NAMALWA (cell line): Measurements from ENCODE around the gene CSKMT.
"Not testable (repeated sequence)": the region's sequence is repeated elsewhere in the genome, so short reads cannot be mapped to it uniquely, and the experiment has no call there.

Experiments used
- DNase-seq: peaks from one replicate; pipeline ENCODE4 v3.0.0-alpha.2; 2015; ENCODE audit warnings: low spot score

The CSKMT gene, protein sequence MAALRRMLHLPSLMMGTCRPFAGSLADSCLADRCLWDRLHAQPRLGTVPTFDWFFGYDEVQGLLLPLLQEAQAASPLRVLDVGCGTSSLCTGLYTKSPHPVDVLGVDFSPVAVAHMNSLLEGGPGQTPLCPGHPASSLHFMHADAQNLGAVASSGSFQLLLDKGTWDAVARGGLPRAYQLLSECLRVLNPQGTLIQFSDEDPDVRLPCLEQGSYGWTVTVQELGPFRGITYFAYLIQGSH

DNA sequence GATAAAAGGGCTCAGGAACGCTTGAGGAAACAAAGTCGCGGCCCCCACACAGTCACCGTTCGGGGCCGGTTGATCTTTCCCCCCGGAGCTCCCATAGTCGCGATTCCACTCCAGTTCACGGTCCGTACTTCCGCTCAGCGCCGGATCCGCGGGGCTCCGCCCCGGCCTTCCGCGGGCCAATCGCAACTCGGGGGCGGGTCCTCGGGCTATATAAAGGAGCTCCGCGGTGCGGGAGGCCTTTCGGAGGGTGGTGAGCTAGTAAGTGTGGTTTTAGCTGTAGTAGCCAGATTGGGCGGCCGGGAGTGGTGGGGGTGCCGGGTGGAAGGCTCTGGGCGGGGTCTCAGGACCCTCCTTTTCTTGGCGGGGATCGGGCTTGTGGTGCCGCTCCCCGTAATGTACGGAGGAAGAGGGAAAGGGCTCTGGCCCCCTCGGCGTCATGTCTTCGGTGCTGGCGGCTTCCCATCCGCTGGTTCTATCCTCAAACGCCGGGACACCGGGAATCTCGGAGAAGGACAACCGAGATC, at the start of gene CSKMT, which contains the start of gene C11orf98:
Gene CSKMT (plus strand): TSS at position 238 of the 524 bp plus-strand sequence. CDS start 568 bp downstream, outside the sequence.
Gene C11orf98 (minus strand): TSS at position 136 of the 524 bp plus-strand sequence. CDS start 41 bp downstream, at position 95.
- peak; percentile 95 for DNase-seq

DNA sequence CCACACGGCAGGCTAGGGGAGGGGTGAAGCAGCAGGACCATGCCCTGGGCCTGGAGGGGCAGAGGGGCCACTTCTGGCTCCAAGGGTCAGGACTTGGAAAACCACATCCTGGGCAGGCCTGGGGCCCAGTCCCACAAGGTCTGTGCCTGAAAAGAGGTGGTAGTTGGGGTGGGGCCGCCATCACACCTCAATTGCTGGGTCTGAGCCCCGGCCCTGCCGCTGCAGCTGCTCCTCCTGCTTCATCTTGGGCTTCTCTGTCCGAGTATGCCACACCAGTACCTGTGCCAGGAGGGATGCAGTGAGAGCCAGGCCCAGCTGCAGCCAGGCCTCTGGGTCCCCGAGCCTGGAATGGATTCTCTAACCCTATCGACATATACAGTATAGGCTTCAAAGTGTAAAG, 49.6 kb upstream of the CSKMT start:
- no peak for DNase-seq

DNA sequence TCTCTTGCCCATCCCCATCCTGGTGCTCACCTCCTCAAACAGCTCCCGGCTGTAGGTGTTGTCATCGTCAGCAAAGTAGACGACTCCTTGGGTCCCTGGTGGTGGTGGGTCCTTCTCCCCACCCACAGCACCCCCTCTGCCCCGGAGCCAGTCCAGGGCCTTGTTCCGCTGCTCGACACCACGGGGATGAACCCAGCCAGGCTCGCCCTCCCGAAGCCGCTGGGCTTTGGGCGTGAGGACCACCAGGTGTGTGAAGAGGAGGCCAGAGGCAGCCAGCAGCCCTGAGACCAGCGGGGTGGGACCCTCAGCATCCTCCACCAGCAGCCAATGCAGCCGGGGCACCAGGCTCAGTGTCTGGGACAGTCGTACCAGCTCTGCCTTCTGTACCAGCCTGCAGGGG, 48.2 kb upstream of the CSKMT start:
- DNase-seq: not testable (repeated sequence)

DNA sequence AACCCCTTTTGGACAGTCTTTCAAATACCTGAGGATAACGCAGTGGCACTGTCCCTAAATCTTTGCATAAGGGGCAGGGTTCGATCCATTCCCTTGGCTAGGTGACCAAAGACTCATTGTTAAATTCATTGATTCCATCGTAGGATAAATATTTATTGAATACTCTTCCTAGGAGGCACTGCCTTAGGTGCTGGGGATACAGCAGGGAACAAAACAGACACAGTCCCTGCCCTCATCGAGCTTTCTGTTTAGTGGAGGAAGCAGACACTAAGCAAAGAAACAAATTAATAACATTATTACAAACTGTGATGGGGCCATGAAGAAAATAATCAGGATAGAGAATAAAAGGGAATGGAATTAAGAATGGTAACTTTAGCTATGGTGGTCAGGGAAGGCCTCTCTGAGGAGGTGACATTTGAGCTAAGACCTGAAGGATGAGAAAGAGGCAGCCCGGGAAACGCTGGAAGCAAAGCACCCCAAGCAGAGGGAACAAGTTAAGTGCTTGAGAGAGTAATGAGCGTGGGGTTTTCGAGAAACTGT, 44.0 kb upstream of the CSKMT start:
- no peak for DNase-seq

DNA sequence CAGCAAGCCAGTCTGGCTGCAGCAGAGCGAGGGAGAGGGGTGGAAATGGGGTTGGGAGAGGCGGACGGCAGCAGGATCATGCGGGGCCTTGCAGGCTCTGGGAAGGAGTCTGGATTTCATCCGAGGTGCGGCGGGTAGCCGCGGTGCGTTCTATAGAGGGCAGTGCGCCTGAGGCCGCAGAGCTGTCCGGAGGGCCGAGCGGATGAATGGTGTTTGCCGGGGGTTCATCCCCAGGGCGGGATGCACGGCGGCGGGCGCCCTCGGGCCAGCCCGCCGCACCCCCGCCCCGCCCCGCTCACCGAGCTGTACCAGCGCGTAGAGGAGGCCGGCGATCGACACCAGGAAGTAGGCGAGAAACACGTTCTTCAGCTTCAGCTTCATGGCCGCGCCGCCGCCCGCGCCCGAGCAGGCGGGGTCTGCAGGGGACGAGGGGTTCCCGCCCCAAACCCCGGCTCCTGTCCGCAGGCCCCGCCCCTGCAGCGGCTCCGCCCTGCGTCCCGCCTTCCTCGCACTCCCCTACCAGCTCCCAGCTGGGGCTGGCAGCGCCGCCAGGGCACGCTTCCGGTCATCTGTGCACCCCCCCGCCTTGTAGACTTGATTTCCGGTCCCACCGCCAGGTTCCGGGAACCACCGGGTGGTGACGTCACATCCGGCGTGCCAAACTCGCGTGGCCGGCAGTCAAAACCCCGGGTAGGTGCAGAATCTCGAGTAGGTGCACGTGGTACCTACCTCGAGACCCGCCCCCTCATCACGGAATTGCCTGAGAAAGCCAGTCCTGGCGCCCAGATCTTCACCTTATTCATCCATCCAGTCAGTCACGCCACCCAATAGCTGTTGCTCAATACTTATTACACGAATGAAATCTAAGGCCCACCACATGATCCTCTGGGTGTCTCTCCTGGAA, 43.3 kb upstream of the CSKMT start, which contains the start of gene B3GAT3:
Gene B3GAT3 (minus strand): TSS at position 420 of the 904 bp plus-strand sequence. CDS start 39 bp downstream, at position 381.
- peak; percentile 98 for DNase-seq

DNA sequence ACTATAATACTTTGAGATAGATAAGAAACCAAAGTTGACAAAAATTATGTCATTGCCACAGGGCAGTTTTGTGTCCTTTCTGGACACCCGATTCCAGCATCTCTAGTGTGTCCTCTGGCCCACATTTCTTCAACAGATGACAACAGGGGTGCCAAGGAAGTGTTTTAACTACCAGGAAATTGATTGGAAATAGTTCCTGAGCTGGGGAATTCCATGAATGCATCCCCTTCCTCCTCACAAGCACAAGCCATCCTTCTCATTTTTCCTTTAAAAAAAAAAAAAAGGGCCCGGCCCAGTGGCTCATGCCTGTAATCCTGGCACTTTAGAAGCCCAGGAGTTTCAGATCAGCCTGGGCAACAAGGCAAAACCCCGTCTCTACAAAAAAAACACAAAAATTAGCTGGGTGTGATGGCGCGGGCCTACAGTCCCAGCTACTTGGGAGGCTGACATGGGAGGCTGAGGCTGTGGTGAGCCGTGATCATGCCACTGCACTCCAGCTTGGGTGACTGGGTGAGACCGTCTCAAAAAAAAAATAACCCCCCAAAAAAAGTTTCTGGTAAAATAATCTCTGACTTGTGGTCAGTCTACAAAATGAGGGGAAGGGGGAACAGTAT, 42.5 kb upstream of the CSKMT start:
- no peak for DNase-seq

DNA sequence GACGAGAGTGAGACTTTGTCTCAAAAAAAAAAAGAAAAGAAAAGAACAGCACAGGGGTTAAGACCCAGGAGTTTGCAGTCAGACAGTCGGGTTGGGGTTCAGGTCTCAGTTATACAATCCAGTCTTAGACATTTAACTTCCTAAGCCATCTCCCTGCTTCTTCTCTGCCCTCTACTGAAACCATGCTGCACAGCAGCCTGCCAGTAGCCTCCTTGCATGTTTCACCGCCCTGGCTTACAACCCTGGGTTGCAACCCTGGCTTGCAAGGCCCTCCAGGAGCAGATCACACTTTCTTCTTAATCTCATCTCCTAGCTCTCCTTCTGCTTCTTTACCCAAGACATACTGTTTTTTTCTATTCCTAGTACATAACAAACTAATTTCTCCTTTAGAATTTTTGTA, 37.4 kb upstream of the CSKMT start:
- peak; percentile 47 for DNase-seq

DNA sequence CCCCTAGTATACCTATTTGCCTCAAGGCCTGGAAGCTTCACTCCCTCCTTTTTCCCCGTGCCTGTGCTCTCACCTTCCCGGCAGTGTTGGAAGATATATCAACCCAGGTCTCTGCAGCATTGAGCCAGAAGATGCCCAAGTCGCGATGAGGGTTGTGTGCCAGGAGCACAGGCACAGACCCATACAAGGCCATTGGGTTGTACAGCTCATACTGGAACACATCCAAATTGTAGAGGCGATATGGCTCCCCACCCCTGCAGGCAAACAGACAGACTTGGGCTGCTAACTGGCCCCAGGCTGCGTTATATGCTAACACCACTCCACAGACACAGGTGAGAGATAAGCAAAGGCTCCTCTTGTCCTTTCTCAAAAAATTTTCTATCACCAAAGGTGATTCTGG, 32.6 kb upstream of the CSKMT start:
- no peak for DNase-seq

DNA sequence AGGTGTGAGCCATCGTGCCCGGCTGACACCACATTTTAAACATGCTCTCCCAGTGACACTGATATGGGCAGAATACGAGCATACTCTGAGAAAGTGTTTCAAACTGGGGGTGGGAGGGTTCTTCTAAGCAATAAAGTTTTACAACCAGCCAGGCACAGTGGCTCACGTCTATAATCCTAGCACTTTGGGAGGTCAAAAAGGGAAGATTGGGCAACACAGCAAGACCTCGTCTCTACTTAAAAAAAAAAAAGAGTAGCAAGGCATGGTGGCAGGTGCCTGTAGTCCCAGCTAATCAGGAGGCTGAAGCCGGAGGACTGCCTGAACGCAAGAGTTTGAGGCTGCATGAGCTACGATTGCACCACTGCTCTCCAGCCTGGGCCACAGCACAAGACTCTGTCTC, 20.9 kb upstream of the CSKMT start:
- no peak for DNase-seq

DNA sequence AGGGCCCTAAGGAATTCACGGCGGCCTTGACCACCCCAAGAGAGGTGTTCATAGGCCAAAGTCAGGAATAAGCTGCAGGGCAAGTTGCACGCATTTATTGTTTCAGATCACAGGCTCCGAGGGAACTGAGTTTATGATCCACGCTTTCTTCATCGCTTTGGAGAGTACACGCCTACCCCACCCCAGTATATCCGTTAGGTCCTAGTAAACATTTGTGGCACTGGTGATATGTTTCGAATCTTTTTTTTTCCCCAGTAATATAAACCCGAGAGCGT, 19.5 kb upstream of the CSKMT start:
- DNase-seq: peak; percentile 43

DNA sequence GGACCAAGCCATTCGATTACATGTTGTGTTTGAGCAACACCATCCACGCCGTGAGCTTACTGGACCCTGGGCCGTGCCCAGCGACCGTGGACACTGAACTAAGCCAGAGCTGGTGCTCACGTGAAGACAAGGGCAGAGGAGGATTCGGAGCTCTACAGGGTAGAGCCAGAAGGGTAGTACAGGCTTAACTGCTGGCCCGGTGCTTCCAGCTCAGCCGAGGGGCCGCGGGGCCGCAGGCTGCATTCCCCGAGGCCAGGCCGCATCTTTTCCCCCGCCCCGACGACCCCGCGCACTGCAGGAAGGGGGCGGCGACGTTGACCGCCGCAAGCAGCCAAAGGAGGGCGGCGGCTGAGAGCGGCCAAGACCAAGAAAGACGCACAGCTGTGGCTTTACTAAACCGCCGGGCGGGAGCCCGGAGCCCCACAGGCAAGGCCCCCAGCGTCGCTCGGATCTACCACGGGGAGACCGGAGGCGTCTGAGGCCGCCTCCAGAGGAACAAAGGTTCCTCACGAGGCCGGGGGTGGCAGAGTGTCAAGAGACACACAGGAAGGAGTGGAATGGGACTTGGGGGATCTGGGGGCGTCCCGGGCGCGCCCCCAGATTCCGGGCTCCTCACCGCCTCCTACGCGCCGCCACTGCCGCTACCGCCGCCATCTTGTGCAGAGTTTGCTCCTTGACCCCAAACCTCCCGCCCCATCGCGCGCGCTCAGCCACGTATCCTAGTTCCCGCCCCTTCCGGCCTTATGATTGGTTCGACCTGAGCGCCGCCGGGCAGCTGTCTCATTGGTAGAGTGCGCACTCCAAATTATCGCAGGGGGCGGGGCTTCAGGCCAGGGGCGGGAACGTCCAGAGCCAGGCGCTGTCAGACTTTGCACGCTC, 18.9 kb upstream of the CSKMT start, which contains the start of gene GANAB:
Gene GANAB (minus strand): TSS at position 668 of the 879 bp plus-strand sequence. CDS start 14 bp downstream, at position 654.
- DNase-seq: peak; percentile 98

DNA sequence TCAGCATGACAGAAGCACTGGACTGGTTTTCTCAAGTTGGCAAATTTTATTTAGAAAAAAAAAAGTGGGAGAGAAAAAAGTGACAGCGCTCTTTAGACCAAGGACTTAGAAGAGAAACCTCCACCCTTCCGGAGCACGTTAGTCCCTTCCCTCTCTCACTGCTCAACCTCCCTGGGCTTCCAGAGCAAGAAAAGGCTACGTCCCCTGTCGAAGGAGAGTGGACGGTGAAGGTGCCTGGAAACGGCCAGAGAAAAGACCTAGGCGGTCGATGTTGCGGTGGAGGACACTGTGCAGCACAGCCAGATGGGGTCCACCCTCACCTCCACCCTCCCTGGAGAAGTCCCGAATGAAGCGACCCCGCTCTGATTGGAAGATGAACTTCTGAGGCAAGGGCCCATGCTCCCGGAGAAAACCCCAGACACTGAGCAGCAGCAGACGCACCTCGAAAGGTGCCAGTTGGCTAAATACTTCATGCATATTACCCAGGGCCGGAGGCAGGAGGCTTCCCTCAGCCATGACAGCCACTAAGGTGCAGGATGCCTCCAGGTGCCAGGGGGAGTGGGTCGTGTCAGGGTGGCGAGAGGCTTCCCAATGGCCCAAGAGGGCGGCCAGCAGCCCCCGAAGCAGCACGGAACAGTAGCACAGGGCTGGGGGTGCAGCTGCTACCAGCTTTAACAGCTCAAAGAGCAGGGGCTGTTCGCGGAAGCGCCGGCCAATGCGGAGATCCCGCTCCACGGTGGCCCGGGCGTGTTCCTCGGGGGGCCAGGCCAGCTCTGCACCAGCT, 18.1 kb upstream of the CSKMT start:
- DNase-seq: no peak

DNA sequence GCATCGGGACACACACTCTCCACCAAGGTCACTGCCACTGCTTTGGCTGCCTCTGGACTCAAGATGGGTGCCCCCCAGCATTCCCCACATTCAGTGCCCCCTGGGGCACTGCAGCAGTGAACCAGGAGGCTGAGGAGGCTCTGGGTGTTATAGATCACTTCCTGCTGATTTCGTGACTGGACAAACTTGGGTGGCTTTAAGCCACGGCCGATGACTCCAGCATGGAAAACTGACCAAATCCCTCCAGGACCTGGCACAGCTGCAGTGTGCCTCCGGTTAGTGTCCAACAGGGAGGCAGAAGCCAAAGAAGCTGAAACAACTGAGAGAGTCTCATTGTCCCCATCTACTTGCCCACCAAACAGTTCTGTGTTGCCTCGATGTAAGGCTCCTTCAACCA, 17.5 kb upstream of the CSKMT start:
- DNase-seq: no peak

DNA sequence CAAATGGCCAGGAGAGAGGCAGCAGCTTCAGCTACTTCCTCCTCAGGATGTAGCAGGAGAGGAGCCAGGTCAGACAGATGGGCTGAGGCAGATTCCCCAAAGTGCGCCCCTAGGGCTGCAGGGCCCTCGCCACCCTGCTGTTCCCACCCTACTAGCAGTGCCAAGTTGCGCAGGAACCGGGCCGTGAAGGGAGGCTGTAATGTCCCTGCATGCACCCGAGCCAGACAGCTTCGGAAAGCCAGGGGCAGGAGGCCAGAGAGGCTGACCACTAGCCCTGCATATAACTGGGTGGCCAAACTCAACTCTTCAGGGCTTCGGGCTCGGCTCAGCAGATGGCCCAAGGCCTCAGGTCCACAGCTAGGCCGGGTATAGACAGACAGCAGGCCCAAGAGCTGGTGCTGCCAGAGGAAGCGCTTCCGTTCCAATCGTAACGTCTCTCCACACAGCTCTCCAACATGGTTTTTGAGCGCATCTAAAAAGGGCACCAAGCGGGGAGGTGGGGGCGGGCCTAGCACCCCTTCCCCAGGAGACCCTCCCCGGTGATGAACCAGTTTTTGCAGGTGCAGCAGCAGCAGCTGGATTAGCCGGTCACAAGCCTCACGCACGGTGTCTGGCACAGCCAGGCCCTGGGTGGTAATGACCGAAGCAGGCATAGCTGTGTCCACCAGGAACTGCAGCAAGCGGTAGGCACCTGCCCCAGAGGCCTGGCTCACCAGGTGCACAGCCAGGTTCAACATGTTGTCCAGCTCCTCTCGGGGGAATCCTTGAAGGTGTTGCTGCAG, 16.7 kb upstream of the CSKMT start:
- DNase-seq: no peak

DNA sequence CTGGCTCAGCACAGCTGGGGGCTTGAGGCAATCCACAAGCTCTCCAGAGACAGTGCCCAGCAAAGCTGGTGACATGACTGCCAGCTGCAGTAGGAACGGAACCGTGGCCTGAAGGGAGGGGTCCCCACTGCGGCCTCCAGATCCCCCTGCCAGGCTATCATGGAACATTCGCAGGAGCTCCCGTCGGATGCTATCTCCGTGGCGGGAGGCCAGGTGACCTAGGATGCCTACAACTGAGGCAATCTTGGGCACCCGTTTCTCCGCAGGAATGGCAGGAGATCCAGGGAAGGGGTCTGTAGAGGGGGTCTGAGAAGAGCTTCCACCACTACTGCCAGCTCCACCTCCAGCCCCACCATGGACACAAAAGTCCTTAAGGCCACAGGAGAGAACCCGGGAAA, 16.1 kb upstream of the CSKMT start:
- no peak for DNase-seq

DNA sequence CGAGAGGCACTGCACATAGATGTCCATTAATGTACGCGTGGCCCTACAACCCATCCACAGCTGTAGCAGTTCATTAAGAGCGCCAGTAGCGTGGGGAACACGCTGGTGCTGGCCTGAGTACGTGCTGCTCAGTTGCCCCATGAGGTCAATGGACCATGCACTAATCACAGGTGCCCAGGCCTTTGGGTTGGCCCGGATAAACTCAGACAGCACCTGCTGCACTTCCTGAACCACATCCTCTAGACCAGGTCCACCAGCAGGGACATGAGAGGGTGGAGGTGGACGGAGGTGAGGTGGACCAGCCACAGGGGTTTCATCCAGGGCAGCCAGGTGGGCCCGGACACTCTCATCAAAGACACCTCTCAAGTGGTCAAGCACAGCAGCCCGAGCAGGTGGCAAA, 15.6 kb upstream of the CSKMT start:
- peak; percentile 39 for DNase-seq

DNA sequence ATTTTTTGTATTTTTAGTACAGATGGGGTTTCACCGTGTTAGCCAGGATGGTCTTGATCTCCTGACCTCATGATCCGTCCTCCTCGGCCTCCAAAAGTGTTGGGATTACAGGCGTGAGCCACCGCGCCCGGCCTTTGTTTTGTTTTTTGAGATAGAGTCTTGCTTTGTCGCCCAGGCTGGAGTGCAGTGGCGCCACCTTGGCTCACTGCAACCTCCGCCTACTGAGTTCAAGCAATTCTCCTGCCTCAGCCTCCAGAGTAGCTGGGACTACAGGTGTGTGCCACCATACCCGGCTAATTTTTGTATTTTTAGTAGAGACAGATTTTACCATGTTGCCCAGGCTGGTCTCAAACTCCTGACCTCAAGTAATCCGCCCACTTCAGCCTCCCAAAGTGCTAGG, 14.8 kb upstream of the CSKMT start:
- not testable (repeated sequence) for DNase-seq

DNA sequence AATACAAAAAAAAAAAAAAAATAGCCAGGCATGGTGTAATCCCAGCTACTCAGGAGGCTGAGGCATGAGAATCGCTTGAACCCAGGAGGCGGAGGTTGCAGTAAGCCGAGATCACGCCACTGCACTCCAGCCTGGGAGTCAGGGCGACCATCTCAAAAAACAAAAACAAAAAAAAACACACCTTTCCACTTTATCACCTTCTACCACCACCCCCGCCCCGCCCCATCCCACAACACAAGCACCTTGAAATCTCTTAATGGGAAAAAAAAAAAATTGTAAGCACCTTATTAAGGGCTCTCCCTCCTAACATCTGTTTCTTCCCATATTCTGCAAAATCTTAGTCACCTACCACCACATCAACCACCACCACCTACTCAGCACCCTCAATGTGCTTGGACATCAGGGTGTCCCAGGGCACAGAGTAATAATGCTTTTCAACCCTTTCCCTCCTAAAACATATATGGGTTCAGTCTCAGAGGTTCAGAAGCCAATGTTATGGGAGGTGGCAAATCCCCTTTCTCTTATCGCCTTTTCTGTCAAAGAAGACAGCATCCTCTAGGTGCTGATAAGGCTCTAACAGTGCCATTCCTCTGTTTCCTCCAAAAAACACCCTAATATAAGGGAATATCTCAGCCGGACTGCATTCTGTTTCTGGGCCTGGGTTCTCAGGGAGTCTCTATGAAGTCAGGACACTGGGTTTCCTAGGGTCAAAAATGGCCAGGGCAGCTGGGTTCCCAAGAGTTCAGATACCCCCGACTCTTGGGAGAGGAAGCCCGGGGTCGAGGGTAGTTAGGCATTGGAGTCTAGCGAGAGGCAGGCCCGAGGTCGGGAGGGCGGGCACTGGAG, 12.7 kb upstream of the CSKMT start:
- DNase-seq: peak; percentile 41

DNA sequence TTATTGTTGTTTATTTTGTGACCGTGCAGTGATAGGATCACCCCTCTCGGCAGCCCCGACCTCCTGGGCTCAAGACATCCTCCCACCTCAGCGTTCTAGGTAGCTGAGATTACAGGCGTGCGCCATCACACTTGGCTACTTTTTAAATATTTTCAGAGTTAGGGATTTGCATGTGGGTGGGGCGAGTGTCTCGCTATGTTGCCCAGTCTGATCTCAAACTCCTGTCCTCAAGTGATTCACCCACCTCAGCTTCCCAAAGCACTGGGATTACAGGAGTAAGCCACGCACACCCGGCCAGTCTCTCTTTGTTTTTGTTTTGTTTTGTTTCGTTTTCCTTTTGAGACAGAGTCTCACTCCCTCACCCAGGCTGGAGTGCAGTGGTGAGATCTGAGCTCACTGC, 10.8 kb upstream of the CSKMT start:
- no peak for DNase-seq
